Endodermal cell (in vitro differentiated cells): ENCODE measurements around the gene KRTAP12-4. TPM values are rescaled to one million over a fixed set of nuclear protein-coding genes. Genes with fewer than 3 reads are reported as not detected.

Experiments used
- DNase-seq: peaks from one replicate; pipeline ENCODE4 v3.0.0-alpha.2; 2017
- H3K27ac ChIP-seq: 2 replicates; pipeline ENCODE4 v1.5.1; 2013; ENCODE audit warnings: mild to moderate bottlenecking, low read depth, low read length, moderate library complexity
- H3K27me3 ChIP-seq: 2 replicates; pipeline ENCODE4 v1.6.1; 2013; ENCODE audit warnings: mild to moderate bottlenecking, low read length, moderate library complexity; ENCODE audit not compliant: insufficient read depth, control insufficient read depth, poor library complexity, severe bottlenecking
- H3K36me3 ChIP-seq: 2 replicates; pipeline ENCODE4 v1.7.0; 2013; ENCODE audit warnings: mild to moderate bottlenecking, low read length, moderate library complexity; ENCODE audit not compliant: control insufficient read depth, insufficient read depth
- H3K4me1 ChIP-seq: one replicate; pipeline ENCODE4 v1.7.0; 2013; ENCODE audit warnings: low read length; ENCODE audit not compliant: control insufficient read depth, insufficient read depth
- H3K4me3 ChIP-seq: 2 replicates; pipeline ENCODE4 v1.5.1; 2013; ENCODE audit warnings: mild to moderate bottlenecking, low read length, moderate library complexity
- H3K9ac ChIP-seq: 2 replicates; pipeline ENCODE4 v1.6.1; 2013; ENCODE audit warnings: mild to moderate bottlenecking, low read length, moderate library complexity; ENCODE audit not compliant: poor library complexity, severe bottlenecking; ENCODE audit errors: extremely low read depth
- H3K9me3 ChIP-seq: 2 replicates; pipeline ENCODE4 v1.6.1; 2013; ENCODE audit warnings: mild to moderate bottlenecking, low read length, moderate library complexity; ENCODE audit not compliant: control insufficient read depth
- H3K27ac Mint-ChIP-seq: 2 replicates; pipeline ENCODE4 v1.8.0; 2020; ENCODE audit warnings: mixed read lengths
- H3K27me3 Mint-ChIP-seq: 2 replicates; pipeline ENCODE4 v1.8.0; 2021; ENCODE audit warnings: mild to moderate bottlenecking, mixed read lengths; ENCODE audit not compliant: insufficient read depth
- H3K36me3 Mint-ChIP-seq: 2 replicates; pipeline ENCODE4 v1.8.0; 2020; ENCODE audit warnings: low read depth, mixed read lengths
- H3K4me1 Mint-ChIP-seq: 2 replicates; pipeline ENCODE4 v1.8.0; 2020; ENCODE audit warnings: mixed read lengths
- H3K4me3 Mint-ChIP-seq: 2 replicates; pipeline ENCODE4 v1.8.0; 2020; ENCODE audit warnings: mild to moderate bottlenecking, moderate library complexity, mixed read lengths
- H3K9me3 Mint-ChIP-seq: 2 replicates; pipeline ENCODE4 v1.8.0; 2020; ENCODE audit warnings: mild to moderate bottlenecking, mixed read lengths
- WGBS, 2 experiments: methylation state at CpG; one replicate each; pipeline versions ENCODE4 v1.1.5 to v1.1.7; 2013; ENCODE audit warnings: missing lambda C conversion rate in 2 of 2, mixed read lengths in 1 of 2; ENCODE audit not compliant: insufficient coverage in 1 of 2, insufficient read length in 1 of 2; 5-methylcytosine and 5-hydroxymethylcytosine counted together
- total RNA-seq, 2 donors: library from RNA; stranded (reverse); fragmentation: NEBNext Ultra II Directional in 1 of 2; extraction: Animal tissue kit (Norgen Biotek cat#: 25700) in 1 of 2; gene quantifications; 2 replicates in 1 of 2; 3 replicates in 1 of 2; pipeline ENCODE4 v1.2.1, GENCODE V29; 2021
- TF ChIP-seq, protein P1 (sequence below): fragments of 200-600 bp; sonication (generic); conservative IDR thresholded peaks from 2 replicates; pipeline ENCODE4 v1.5.0; 2021; ENCODE audit warnings: antibody characterized with exemption, mild to moderate bottlenecking

Gene KRTAP12-4
- total RNA-seq, 2 donors from 2014 or later = not detected

DNA sequence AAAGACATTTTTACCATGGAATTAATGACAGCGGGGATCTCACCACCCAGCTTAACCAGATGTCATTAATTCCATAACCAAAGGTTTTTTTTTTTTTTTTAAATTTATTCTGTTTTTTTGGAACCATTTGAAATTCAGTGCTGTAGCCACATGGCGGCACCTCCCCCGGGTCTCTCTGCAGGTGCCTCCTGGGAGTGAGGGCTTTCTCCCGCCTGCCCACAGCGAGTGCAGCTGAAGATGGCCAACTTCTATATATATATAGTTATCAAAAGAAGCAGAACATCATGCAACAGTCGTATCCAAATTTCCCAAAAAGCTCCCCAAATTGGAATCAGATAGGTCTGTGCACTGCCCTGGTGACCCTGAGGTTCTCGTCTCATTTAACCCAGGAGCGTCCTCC is 39.0 kb downstream of the KRTAP12-4 start:
- TF ChIP-seq, protein P1, sequence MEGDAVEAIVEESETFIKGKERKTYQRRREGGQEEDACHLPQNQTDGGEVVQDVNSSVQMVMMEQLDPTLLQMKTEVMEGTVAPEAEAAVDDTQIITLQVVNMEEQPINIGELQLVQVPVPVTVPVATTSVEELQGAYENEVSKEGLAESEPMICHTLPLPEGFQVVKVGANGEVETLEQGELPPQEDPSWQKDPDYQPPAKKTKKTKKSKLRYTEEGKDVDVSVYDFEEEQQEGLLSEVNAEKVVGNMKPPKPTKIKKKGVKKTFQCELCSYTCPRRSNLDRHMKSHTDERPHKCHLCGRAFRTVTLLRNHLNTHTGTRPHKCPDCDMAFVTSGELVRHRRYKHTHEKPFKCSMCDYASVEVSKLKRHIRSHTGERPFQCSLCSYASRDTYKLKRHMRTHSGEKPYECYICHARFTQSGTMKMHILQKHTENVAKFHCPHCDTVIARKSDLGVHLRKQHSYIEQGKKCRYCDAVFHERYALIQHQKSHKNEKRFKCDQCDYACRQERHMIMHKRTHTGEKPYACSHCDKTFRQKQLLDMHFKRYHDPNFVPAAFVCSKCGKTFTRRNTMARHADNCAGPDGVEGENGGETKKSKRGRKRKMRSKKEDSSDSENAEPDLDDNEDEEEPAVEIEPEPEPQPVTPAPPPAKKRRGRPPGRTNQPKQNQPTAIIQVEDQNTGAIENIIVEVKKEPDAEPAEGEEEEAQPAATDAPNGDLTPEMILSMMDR = no peak
- H3K36me3 Mint-ChIP-seq = peaks cover 2% of the 10 kb centered on the region
- H3K9ac ChIP-seq = no peak overlapping the region
- peaks cover 4% of the 10 kb centered on the region for H3K4me1 Mint-ChIP-seq
- no peaks in the 10 kb centered on the region for H3K4me1 ChIP-seq
- H3K27me3 Mint-ChIP-seq = peaks cover 2% of the 10 kb centered on the region
- H3K27me3 ChIP-seq = no peaks in the 10 kb centered on the region
- H3K4me3 Mint-ChIP-seq = no peak overlapping the region
- peaks cover 28% of the 10 kb centered on the region for H3K9me3 ChIP-seq
- 92 to 100% methylated on average over 2 to 7 of the region's 8 CpGs for WGBS, 2 experiments
- H3K9me3 Mint-ChIP-seq = peaks cover 36% of the 10 kb centered on the region
- H3K27ac ChIP-seq = no peak overlapping the region
- no peaks in the 10 kb centered on the region for H3K36me3 ChIP-seq
- DNase-seq = no peak
- H3K27ac Mint-ChIP-seq = no peak overlapping the region
- no peak overlapping the region for H3K4me3 ChIP-seq

DNA sequence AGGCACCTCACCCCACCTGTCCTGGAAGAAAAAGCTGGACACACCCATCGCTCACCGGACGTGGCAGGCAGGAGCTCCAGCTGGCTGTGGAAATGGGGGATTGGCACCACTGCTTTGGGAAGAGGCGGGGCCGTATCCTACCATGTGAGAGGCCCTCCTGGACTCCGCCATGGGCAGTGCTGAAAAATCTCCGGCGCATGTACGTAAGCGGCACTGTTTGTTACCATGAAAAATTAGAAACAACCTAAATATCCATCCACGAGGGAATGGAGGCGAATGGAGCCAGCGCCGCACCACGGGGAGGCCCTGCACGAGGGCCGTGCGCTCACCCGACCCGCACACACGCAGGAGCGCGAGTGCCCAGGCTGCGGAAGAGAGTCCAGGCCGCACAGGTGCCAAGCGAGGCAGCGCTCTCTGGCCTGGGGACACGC is 39.5 kb downstream of the KRTAP12-4 start:
- Histone ChIP-seq H3K9me3 (peaks cover 27% of the 10 kb centered on the region), H3K27me3 (no peaks in the 10 kb centered on the region), H3K36me3 (no peaks in the 10 kb centered on the region), H3K27ac (no peak overlapping the region), H3K9ac (no peak overlapping the region), H3K4me1 (no peaks in the 10 kb centered on the region), H3K4me3 (no peak overlapping the region)
- no peak for DNase-seq
- Mint-ChIP-seq H3K36me3 (peaks cover 2% of the 10 kb centered on the region), H3K27me3 (peaks cover 2% of the 10 kb centered on the region), H3K27ac (no peak overlapping the region), H3K9me3 (peaks cover 38% of the 10 kb centered on the region), H3K4me1 (peaks cover 4% of the 10 kb centered on the region), H3K4me3 (no peak overlapping the region)
- TF ChIP-seq, protein P1 = no peak
- WGBS, 2 experiments = 95% methylated on average over 9 to 28 of the region's 28 CpGs

DNA sequence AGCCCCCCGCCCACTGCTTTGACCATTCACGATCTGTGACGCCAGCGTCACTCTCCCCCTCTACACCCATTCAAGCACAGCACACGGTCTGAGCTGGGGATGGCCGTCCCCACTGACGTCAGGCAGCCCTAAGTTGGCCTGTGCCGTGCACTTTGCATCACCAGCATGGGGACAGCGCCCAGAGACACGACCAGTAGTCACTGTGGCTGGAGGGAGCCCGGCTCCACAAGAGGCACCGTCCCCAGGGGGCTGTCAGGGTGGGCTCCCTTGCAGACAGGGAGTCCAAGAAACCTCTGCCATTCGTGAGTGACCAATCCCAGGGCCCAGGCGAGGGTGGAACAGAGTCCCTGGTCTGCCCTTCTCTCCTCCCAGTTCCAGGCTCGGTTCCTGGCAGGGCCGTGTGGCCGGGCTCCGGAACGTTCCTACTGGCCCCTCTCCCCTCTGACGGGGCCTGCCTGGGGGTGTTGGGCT is 40.3 kb downstream of the KRTAP12-4 start:
- peaks cover 37% of the 10 kb centered on the region for H3K9me3 Mint-ChIP-seq
- peaks cover 2% of the 10 kb centered on the region for H3K36me3 Mint-ChIP-seq
- Histone ChIP-seq H3K9ac (no peak overlapping the region), H3K36me3 (no peaks in the 10 kb centered on the region), H3K27ac (no peak overlapping the region), H3K4me3 (no peak overlapping the region), H3K4me1 (no peaks in the 10 kb centered on the region), H3K9me3 (peaks cover 27% of the 10 kb centered on the region), H3K27me3 (no peaks in the 10 kb centered on the region)
- TF ChIP-seq, protein P1 = no peak
- H3K27ac Mint-ChIP-seq = no peak overlapping the region
- H3K27me3 Mint-ChIP-seq = peaks cover 2% of the 10 kb centered on the region
- WGBS, 2 experiments = 91 to 96% methylated on average over 4 to 20 of the region's 20 CpGs
- no peak overlapping the region for H3K4me3 Mint-ChIP-seq
- peaks cover 4% of the 10 kb centered on the region for H3K4me1 Mint-ChIP-seq
- no peak for DNase-seq
